Brain pericyte (primary cell): ENCODE measurements around the gene HPCAL1.

ENCODE experiments used
- DNase-seq: peaks from one replicate; pipeline ENCODE4 v3.0.0-alpha.2; 2012; ENCODE audit warnings: low read depth, low spot score

The HPCAL1 gene

DNA sequence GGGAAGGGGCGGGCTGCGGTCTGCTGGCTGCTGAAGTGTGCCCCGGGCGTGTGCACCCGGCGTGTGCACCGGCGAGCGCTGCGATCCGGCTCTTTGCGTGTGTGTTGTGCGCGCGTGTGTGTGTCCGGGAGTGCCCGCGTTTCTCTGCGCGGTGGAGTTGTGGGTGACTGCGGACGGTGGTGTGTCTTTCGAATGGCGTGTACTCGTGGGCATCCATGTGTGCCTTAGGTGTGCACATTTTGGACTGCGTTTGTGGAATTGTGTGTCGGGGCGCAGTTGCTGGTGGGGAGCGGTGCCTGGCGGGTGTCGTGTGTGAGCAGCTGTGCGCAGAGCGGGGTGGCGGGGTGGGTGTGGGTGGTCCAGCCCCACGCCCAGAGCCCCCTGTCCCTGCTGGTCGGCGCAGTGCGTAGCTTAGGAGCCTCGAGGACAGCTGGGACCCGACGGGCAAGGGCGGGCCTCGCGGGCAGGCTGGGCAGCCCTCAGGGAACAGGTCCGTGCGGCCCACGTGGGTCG, 533 bp downstream of the HPCAL1 start:
- DNase-seq = no peak

DNA sequence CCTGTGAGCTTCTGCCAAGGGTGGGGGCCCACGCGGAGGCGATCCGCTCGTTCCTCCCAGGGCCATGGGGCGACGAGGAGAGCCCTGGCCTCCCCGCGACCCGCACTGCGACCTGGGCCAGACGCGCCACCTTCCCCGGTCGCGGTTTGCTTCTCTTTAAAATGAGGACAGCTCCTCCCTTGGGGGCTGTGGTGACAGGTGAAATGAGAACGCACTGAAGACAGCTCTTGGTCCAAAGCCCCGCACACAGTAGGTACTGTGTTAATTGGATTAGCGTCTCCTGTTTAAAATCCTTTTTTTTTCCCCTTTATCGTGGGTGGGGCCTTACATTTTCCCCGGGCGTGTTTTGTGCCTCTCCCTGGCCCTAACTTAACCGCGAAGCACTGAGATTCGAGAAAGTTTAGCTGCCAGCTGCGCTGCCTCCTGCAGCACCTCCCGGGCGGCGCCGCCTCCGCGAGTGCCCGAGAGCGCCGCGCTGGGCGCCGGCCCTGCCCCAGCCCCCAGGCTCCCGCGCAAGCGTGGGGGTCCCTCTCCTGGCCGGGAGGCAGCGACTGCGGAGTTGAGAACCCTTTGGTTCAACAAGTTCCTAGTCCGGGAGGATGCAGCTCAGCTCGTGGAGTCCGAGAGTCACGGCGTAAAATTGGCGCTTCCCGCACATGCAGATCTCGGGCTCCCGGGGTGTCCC, 1.1 kb downstream of the HPCAL1 start:
- DNase-seq = no peak

DNA sequence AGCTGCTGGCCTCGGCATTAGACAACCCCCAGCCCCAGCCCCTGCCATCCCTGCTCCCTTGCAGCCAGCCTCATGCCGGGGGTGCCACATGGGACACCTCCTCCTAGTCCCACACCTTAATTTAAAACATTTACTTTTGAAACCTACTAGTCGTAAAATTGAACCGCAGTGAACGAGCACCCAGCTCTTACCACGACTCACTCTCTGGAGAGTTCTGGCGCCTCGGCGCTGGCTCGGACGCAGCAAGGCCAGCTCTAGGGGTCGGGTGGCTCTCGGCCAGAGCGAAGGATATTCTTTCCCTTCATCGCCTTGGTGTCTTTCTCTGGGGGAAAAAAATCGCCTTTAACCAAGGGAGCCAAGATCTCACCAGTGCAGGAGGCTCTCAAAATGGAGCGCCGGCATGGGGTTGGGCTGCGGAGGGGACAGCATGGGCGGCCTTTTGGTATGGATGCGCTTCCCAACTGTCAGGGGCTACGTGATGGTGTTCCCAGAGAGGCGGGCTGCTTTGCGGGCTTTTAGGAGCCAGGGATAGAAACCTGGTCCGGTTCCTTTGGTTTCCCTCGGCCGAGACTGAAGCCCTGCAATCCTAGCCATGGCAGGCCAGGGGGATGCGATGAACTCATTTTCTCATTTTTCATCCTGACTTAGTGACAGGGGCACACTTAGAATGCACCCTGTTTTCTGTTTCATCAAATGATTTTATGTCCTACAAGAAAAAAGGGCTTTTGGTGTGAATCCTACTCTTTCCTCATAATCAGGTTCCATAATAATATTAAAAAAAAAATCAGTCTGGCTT, 2.0 kb downstream of the HPCAL1 start:
- DNase-seq = no peak

DNA sequence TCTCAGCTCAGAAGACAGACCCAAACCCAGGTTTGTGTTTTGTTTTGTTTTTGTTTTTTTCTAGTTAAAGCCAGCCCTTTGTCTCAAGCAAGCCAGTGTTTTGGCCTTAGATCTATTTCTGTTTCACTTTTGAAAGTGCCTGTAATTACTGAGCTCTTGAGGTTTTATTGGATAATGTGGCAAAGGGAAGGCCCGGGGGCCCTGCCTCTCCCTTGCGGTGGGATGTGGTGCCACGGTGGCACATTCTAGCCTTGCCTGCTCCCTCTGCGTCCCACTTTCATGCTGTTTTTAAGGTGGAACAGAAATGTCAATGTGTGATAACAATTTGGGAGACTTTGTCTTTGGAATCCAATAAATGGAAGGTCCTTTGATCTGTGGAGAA, 2.5 kb downstream of the HPCAL1 start:
- DNase-seq = no peak

DNA sequence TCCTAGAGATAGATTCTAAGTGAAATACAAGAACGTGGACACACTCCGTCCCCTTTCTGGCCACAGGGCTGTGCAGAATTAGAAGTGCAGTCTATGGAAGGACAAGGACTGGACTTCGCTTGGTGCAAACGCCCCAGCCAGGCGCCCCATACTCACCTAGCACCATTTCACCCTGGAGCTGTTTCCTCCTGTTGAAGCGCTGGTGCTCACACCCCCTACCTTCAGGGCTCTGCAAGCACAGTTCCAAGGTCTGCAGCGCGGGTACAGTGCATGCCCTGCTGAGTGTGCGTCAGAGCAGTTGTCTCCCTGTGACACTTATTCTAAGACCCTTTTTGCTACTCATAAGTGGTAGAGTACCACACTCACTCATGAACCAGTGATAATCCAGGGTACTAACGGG, 3.0 kb downstream of the HPCAL1 start:
- no peak for DNase-seq

DNA sequence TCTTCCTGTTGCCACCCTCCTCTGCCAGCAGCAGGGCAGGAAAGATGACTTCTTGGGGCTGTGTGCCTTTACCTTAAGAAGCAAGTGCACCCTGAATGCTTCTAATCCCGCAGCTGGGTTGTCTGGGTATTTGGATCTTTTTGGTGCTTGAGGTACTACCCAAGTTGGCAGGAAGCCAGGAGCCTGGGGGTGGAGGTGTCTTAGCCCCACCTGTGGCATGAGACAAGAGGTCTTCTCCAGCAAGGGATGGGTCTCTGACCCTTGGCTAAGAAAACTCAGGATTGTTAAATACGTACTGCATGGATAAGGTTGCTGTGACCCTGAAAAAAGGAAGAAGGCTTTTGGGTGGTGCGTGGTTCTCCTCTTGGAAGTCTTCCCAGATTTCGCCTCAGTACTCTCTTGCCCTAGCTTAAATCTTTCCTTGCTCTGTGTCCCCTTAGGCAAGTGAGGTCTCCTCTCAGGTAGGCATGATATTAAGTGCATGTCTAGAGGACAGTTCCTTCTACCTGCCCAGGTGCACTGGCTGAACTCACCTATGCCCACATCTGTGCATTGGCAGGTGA, 4.3 kb downstream of the HPCAL1 start:
- DNase-seq = no peak

DNA sequence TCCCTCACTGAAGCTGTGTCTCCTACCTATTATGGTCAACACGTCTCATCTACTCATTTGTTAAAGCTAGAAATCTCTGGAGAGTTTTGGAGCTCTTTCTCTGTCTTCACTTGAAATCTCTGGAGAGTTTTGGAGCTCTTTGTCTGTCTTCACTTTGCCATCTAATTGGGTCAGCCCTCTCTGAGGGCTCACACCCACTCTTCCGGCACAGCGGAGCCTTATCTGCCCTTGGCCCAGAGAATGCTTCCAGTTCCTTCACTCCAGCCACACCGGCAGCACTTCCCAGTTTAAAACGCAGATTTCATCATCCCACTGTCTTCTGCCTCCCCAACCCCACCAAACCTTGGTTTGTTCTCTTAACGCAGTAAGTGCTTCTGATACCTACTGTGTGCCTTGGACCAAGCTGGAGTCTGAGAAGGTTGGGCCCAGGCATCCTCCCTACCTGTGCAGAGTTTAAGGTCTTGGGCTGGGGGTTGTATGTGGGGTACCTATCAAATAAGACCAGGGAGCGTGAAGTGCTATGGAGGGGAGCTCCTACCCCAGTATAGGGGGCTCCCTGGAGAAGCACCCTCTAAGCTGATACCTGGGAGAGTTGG, 5.0 kb downstream of the HPCAL1 start:
- DNase-seq = no peak

DNA sequence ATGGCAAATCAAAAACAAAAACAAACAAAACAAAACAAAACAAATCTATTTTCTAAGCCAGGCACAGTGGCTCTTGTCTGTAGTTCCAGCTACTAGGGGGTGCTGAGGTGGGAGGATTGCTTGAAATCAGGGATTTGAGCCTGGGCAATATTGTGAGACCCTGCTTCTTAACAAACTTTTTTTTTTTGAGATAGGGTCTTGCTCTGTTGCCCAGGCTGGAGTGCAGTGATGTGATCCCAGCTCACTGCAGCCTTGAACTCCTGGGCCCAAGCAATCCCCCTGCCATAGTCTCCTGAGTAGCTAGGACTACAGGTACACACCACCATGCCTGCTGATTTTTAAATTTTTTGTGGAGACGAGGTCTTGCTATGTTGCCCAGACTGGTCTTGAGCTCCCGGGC, 6.2 kb downstream of the HPCAL1 start:
- no peak for DNase-seq

DNA sequence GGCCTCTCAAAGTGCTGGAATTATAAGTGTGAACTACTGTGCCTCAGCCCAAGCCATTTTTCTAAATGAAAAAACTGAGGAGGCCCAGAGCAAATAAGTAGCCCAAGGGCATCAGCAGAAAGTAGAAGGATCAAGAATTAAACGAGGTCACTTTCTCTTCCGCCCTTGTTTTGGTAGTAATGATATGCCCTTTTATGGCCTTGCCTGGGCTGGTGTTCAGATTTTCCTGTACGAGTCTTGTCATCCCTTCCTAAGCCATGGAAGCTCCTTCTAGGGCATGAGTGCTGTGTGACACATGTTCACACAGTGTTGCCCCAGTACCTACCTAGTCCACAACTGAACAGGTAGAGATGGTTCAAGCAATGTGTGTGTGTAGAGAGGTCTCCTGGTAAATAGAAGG, 6.6 kb downstream of the HPCAL1 start:
- no peak for DNase-seq

DNA sequence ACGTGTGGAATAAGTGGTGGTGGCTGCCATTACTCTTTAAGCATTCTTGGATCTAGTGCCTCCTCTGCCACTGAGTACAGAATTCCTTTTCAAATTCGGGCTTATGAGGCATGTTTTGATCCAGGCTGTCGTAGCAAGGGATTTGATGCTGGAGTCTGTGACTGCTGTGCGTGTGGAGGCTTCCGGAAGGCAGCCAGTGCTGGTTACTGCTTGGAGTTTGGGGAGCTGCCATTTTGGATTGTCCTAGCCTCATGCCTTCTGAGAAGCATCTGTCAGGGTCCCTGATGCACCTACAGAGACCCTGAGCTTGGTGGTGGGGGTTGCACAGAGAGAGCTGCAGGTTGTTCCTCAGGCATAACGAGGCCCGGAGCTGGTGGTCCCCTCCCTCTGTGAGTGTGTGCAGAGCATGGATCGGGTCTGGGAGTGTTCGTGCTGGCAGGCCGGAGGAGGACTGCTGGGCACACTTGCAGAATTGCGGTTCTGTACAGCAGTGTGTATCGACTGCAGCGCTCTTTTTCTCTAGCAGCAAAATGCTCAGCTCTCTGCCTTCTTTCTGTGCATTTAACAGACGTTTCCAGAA, 7.7 kb downstream of the HPCAL1 start:
- no peak for DNase-seq

DNA sequence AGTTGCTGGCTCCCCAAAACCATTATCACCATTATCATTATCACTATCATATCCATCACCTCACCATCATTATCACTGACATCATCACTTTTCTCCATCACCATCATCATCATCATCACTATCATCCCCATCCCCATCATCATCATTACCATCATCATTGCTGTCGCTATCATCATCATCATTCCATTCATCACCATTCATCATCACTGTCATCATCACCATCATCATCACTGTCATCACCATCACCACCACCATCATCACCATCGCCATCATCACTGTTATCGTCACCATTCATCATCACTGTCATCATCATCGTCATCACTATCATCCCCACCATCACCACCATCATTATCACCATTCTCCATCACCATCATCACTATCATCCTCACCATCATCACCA, 9.0 kb downstream of the HPCAL1 start:
- DNase-seq = no peak

DNA sequence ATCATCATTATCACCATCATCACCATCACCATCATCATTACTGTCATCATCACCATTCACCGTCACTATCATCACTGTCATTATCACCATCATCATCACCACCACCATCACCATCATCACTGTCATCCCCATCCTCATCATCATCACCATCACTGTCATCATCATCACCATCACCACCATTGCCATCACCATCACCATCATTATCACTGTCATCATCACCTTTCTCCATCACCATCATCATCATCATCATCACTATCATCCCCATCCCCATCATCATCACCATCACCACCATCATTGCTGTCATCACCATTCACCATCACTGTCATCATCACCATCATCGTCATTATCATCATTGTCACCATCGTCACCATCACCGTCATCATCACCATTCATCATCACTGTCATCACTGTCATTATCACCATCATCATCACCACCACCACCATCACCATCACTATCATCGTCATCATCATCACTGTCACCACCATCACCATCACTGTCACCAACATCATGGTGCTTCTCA, 9.8 kb downstream of the HPCAL1 start:
- DNase-seq = no peak

DNA sequence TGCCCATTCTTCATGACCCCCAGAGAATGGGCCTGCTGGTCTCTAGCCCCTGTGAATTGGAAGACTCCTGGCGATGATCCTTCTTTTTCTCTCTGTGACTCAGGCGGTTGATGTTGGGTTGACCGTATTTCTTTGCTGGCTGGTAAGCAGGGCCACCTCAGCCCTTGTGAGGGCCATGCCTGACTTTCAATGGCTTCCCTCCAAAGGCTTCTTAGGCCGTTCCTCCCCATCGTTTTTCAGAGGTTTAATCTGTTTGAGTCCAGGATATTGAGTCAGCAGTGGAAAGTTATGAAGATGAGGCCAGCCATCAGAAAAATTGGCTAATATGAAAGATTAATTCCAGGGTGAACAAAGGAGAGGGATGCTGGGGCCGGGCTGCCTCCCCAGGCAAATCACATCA, 13.6 kb downstream of the HPCAL1 start:
- DNase-seq = no peak

DNA sequence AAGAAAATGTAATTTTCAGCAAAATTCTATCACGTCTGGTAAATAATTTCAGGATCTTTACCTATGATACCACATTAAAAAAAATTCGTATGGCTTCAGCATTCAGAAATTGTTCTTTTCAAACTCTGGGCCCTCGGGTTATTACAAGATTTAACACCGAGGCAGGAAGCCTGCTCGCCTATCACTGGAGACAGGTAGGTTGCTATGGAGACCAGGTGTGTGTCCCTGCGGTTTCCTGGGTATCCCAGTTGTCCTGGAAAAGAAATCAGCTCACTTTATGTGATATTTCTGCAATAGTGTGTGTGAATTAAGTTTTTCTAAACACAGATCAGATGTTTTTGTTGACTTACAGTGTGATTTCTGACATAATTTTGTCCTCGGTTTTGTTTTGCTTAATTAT, 14.2 kb downstream of the HPCAL1 start:
- no peak for DNase-seq

DNA sequence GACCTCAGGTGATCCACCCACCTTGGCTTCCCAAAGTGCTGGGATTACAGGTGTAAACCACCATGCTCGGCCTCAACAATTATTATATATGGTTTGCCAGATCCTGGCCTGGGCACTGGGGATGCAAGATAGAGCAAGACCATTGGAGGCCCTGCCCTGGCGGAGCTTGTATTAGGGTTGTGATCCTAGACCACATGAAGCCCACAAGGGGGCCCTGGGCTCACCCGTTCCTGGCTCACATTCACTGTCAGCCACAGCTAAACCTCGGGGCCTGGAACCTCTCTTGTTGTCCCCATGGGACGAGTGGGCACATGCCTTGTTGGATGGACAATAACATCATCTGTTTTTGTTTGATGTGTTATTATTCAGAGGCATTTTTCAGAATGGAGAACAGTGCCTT, 14.9 kb downstream of the HPCAL1 start:
- DNase-seq = no peak

DNA sequence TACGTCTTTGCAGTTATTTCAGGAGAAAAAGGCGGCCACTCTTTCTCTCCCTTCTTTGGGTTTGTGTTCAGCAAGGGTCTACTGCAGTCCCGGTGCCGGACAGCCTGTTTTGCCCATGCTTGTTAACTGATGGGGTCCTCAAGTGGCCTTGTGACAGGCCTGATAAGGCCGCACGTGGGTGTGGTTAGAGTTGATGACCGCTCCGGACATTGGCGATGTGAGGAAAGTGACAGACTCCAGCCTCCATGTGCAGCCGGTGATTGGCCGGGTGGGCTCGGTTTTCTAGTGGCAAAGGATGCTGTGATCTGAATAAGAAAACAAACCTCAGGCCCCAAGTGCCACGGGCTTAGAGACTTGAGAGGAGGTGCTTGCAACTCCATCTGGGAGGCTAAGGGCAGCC, 15.6 kb downstream of the HPCAL1 start:
- no peak for DNase-seq

DNA sequence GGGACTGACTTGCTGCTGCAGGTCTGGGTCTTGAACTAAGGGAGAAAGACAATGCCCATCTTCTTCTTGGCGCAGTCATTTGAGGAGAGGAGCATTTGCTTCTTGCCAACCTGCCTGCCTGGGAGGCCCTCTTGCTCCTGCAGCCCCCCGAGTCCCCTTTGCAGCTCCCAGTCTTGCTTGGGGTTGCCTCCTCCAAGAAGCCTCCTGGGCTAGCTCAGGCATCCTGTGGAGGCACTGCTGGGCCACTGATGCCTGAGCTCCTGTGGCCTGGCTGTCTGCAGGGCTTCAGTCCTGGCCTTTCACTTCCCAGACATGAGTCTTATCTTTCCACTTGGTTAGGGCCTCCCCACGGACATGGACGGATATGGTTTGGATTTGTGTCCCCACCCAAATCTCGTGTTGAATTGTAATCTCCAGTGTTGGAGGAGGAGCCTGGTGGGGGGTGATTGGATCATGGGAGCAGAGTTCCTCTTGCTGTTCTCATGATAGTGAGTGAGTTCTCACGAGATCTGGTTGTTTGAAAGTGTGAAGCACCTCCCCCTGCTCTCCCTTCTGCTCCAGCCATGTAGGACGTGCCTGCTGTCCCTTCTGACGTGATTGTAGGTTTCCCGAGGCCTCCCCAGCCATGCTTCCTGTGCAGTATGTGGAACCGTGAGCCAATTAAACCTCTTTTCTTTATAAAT, 17.3 kb downstream of the HPCAL1 start:
- DNase-seq = no peak

DNA sequence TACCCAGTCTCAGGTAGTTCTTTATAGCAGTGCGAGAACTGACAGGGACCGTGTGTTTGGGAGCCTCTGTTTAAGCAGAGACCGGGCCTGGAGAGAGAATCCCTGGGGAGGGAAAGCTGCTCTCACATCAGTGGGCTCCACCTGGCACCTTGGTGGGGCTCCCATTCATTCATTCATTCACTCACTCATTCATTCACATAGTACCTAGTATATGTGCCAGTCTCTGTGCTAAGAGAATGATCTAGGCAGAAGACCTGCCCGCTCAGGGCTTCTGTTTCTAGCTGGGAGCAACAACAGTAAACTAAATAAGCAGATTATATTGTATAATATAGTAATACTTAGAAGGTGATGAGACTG, 17.8 kb downstream of the HPCAL1 start:
- no peak for DNase-seq

DNA sequence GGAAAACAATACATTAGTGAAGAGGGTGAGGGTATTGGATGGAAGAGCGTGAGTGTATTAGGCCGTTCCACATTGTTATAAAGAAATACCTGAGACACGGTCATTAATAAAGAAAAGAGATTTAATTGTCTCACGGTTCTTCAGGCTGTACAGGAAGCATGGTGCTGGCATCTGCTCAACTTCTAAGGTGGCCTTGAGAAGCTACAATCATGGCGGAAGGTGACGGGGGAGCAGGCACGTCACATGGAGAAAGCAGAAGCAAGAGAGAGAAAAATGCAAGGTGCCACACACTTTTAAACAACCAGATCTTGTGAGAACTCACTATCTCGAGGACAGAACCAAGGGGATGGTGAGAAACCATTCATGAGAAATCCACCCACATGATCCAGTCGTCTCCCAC, 18.2 kb downstream of the HPCAL1 start:
- DNase-seq = no peak

DNA sequence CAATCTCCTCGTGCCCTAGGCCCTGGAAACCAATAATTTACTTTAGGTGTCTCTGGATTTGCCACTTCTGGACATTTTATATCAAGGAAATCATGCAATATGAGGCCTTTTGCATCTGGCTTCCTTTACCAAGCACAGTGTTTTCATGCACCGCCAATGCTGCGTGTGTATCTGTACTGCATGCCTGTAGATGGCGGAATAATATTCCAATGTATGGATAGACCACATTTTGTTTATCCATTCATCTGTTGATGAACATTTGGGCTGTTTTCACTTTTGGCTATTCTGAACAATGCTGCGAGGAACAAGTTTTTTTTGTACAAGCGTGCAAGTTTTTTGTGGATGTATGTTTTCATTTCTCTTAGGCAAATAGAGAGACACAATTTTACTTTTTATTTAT, 18.9 kb downstream of the HPCAL1 start:
- no peak for DNase-seq

DNA sequence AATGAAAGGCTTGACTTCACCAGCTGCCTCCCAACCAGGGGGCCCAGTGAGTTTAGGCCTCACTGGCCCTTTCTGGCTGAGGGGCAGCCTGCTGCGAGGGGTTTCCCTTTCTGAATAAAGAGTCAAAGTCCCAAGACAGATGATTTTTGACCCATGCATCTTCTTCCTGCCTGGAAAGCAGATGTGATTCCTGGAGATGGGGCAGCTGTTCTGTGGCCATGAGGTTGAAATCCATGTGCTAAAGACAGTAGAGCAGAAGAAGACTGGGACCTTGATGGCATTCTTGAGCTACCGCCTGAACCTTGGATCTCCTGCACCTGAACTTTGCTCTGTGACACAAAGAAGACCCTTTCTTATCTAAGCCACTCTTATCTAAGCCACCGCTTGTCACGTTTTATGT, 19.8 kb downstream of the HPCAL1 start:
- DNase-seq = no peak

DNA sequence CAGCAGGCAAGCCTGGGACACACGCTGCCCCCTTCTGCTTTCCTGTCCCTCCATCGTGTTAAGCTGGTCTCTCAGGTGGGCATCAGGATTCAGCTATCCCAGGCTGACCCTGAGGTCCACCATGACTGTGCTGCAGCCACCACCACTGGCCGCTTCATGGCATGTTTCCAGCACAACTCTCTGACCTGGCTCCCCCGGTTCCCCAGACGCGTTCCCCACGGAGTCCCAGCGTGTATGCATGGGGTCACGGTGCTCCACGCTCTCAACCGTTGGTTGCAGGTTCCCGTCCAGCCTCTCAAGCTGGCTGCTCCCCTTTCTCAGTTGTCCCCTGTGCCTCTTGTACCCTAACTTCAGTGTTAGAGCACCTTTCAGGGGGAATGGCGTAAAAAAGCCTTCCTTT, 20.3 kb downstream of the HPCAL1 start:
- no peak for DNase-seq
